ENCODE results near the gene SAMD11.

The SAMD11 gene

DNA sequence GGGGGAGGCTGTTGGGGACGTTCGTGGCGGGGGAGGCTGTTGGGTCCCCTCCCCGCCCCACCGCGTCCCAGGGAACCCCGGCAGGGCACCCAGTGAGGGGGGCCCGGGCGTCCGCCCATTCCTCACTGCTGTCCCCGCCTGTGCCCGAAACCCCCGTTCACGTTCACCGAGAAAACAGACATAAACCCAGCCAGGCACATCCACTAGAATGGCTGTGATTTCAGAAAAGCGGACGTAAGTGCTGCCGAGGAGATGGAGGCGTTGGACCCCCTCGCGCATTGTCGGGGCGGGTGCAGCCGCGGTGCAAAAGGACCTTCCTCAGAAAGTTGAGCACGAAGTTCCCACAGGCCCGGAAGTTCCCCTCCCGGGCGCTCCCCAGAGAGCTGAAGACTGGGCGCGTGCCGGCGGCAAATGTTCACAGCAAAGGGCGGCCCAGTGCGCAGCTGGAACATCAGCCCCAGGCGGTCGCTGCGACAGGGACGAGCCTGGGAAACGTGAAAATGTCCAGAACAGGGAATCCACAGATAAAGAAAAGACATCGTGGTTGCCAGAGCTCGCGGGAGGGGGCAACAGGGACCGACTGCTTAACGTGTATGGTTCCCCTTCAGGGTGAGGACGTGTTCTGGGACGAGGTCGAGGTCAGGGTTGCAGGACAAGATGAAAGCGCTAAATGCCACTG is 18.5 kb upstream of the SAMD11 start:
- DNase-seq = no peak

DNA sequence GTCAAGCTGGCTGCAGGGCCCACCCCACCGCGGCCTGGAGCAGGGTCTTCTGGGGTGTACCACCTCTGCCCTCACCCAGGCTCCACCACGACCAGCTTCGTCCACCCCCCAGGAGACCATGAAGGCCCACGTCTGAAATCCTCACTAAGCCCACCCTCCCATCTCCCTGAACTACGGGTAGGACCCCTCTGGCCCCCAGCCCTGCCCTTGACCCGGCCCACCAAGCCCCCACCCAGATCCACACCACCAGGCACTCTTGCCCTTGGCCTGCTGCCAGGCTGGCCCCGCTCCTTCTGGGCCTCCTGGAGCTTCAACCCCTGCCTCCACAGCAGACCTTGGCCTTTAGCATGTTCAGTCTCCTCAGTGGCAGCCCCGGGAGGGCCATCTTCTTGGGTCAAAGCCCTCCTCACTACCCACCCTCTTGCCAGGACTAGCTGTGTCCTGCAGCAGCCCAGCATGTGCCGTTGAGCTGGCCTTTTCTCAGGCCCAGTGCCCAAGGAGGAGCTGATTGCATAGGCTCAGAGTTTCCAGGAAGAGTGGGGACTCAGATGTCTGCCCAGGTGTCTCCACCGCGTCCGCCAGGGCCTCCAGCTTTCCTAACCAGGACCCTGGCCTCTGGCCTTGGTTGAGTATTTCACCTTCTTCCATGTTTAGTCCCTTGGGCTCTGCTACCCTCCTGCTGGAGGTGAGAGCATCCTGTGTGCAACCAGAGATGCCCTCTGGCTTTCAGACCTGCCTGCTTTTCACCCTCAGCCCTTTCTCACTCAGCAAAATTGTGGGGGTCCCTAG is 17.7 kb upstream of the SAMD11 start:
- no peak for DNase-seq

DNA sequence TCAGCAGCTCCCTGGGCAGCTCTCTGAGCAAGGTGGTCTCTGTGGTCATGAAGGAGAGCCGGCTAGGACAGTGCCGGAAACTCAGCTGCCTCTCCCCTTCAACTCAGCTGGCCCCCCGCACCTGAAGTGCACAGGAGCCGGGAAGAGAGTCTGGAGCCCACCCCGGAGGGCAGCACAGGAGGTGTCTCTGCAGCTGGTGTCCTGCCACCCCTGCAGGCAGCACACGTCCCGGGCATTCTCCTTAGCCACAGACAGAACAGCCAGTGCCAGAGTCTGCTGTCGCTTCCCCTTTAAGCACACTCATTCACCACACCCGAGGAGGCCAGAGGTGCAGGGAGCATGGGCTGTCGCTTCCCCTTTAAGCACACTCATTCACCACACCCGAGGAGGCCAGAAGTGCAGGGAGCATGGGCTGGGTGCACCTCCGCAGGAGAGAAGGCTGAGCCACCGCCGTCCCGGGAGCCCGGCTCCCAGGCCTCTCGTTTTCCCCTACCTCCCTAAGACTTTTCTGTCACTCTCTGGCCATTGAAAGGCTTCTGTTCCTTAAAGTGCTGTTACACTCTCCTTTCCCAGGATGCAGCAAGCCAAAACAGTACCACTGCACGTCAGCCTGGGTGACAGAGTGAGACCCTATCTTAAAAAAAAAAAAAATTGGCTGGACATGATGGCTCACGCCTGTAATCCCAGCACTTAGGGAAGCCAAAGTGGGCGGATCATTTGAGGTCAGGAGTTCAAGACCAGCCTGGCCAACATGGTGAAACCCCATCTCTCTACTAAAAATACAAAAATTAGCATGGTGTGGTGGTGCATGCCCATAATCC is 16.9 kb upstream of the SAMD11 start:
- DNase-seq = peak; percentile 23

- no peak for DNase-seq
These were observed 15.9 kb upstream of the SAMD11 start for GRCh38 chr1:907611-908451.

DNA sequence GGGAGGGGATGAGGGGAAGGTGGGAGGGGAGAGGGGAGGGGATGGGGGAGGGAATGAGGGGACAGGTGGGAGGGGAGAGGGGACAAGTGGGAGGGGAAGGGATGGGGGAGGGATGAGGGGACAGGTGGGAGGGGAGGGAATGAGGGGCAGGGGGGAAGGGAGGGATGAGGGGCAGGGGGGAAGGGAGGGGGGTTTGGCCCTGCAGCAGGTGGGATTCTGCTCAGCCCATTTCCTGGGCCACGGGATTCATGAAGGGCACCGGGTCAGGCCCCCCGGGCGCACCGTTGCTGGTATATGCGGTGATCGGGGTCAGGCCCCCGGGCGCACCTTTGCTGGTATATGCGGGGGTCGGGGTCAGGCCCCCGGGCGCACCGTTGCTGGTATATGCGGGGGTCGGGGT is 15.1 kb upstream of the SAMD11 start:
- no peak for DNase-seq

DNA sequence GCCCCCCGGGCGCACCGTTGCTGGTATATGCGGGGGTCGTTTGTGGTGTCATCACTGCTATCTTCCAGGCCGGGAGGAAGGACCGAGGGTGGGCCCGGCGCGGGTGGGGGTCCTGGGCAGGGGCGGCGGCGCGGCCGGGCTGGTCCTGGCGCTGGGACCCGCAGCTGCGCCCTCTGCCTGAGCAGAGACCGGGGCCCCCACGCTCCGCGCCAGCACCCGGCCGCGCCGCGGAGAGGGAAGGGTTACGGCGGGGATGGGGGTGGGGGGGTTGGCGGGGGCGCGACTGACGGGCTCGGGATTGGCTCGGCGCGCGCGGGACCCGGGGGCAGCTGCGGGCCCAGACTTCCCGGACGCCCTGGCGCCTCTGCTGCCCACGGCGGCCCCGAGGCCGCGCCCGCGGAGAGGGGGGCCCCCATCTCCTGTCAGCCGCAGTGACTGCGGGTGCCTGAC is 13.8 kb upstream of the SAMD11 start:
- no peak for DNase-seq

DNA sequence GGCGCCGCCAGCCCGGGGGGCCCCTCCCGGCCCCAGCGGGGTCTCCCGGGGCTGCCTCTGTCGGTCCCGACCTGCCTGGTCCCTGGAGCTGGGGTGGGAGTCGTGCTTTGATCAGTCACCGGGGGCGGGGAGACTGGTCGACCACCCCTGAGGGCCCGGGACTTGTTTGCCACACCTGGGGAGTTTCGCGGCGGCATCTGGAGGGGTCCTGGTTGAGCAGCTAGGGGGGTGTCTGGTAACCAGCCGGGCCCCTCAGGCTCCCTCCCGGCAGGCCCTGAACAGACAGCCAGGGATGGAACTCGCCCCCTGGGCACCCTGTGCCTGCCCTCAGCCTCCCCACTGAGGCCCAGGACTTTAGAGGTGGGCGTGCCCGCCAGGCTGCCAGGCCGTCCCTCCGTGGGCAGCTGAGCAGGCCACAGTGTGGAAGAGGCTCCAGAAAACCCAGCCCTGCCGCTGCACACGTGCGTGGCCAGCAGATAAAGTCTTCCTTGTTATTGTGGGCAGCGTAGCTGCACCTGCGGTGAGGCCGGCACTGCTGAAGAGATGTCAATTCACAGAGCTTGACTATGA is 13.3 kb upstream of the SAMD11 start:
- no peak for DNase-seq

DNA sequence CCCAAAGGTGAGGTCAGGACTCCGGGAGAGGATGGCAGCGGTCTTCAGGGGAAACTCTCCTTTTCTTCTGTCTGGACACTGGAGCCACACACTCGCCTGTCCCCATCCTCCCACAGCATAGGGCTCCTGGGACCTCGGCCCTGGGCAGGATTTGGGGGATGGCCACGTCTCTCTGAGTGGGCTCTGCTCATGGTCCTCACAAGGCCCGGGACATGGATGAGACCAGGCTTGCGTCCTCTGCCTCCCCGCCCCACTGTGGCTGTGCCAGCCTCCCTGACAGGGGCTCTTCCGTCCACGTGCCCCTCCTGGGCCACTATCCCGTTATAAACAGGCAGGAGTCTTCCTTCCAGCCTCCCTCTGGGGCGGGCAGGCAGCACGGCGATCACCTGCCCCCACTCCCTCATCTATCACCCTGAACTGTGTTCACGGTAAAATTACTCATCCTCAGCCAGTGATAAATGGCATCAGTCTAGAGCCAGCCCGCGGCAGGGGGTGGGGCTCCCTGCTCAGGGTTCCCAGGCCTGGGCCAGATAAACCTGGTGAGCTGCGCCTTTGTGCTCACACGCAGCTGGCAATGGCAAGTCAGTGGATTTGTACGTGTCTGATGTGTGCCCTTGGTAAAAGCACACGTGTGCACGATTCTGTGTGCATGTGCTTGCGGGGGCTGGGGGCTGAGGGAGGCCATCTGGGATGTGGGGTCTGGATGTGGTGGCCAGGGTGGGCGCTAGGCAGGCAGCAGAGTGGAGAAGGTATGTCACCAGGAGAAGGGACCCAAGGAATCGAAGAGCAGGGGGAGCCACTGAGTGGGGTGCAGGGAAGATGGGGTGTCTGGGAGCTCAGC is 12.6 kb upstream of the SAMD11 start:
- no peak for DNase-seq

DNA sequence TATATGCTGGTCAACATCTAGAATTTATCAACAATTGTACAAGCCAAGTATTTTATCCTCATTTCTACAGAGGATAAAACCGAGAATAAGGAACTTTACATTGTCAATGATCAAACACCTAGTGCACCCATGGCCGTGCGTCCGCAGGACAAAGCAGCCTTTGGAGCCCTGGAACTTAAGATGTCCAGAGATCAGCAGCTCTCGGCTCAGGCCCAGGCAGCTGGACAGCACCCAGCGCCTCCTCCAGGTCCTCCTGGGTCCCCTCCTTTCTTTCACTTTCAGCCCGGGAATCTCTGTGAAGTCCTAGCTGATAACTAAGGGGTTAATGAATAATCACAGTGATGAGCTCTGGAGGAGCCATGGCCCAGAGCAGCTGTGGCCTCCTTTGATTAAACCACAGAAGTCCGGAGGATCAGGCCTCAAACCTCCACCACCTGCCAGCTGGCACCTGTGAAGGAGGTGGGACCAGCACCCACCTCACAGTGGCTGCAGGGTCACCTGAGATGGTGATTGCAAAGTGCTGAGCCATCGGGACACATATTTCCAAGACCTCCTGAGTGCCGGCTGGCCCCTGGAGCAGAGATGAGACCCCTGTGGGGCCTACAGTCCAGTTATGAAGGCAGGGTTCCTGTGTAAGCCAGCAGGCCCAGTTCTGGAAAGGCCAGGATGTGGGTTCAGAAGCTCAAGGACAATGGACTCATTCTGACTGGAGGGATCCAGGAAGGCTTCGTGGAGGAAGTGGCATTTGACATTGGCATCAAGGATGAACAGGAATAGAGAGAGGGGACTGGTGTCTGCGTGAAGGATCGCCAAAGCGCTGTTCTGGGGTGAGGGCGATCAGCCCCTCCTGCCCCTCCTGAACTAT is 11.6 kb upstream of the SAMD11 start:
- DNase-seq = no peak

DNA sequence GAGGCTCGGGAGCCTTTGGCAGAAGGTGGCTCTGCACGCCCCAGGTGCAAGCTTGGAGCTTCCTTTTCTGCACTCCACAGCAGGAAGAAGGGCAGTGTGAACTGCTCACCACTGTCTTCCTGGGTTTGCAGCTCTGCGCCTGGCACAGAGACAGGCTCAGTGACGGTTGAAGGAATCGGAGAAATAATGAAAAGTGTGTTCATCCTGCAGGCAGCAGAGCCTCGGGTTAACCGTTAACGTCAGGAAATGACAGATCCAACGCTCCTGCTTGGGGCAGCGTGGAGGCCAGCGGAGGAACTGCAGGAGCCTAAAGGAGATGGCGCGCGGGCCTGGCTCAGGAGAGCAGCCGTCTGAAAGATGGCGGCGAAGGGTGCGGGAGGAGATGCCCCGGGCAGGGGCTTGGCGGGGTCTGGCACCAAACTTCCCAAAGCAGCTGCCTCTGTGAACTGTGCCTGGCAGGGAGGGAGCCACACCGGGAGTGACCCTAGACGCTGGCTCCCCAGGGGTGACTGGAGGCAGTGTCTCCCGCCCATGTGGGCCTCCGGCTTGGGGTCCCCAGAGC is 10.9 kb upstream of the SAMD11 start:
- DNase-seq = no peak

- no peak for DNase-seq
These were observed 10.1 kb upstream of the SAMD11 start for GRCh38 chr1:913491-914130.

GRCh38 chr1:914131-914890 is 9.4 kb upstream of the SAMD11 start:
- DNase-seq = no peak

- DNase-seq = no peak
These were observed 8.8 kb upstream of the SAMD11 start for GRCh38 chr1:914891-915280.

- DNase-seq = no peak
These were observed 8.2 kb upstream of the SAMD11 start for GRCh38 chr1:915295-916172.

GRCh38 chr1:916173-917075 is 7.3 kb upstream of the SAMD11 start:
- no peak for DNase-seq

- no peak for DNase-seq
These were observed 6.7 kb upstream of the SAMD11 start for GRCh38 chr1:917076-917459.
